K562 (cell line): ENCODE measurements around the gene DNAJC18. TPM values are rescaled to one million over a fixed set of nuclear protein-coding genes. Genes with fewer than 3 reads are reported as not detected.

ENCODE experiments used
- CBX2 ChIP-seq: fragments of 200-600 bp; sonication (generic); IDR thresholded peaks from one replicate; pipeline ENCODE4 v1.6.1; 2012; ENCODE audit warnings: mild to moderate bottlenecking, low read length, inconsistent platforms; ENCODE audit not compliant: insufficient read depth, poor library complexity, severe bottlenecking
- E2F5 ChIP-seq: sonication (generic); formaldehyde crosslinking; IDR thresholded peaks from 2 replicates; pipeline ENCODE4 v1.8.0; 2022; ENCODE audit warnings: mild to moderate bottlenecking, missing genetic modification reagents
- FOXM1 ChIP-seq, 2 experiments: fragments of 450-650 bp in 1 of 2; sonication (generic) in 1 of 2; formaldehyde crosslinking in 1 of 2; IDR thresholded peaks; 2 replicates each; pipeline versions ENCODE4 v1.6.1 to v1.9.0; 2017 to 2022; ENCODE audit warnings: low read depth in 2 of 2, mild to moderate bottlenecking in 2 of 2, missing genetic modification reagents in 1 of 2, moderate library complexity in 1 of 2
- HDAC3 ChIP-seq: fragments of 450-650 bp; IDR thresholded peaks from 2 replicates; pipeline ENCODE4 v1.6.1; 2018; ENCODE audit warnings: borderline replicate concordance, mild to moderate bottlenecking, moderate library complexity; ENCODE audit not compliant: partially characterized antibody
- HMBOX1 ChIP-seq: sonication (generic); IDR thresholded peaks from 2 replicates; pipeline ENCODE4 v1.6.1; 2016
- REST ChIP-seq, 2 experiments: fragments of 450-650 bp; formaldehyde crosslinking in 1 of 2; IDR thresholded peaks; 2 replicates each; pipeline versions ENCODE4 v1.4.0 to v1.6.1; 2014 to 2020; ENCODE audit warnings: mild to moderate bottlenecking in 2 of 2, borderline replicate concordance in 1 of 2, low read depth in 1 of 2
- SMAD2 ChIP-seq: fragments of 150-350 bp; IDR thresholded peaks from 2 replicates; pipeline ENCODE4 v1.6.1; 2014; ENCODE audit warnings: low read depth, mild to moderate bottlenecking, low read length
- TEAD2 ChIP-seq: fragments of 450-650 bp; IDR thresholded peaks from 2 replicates; pipeline ENCODE4 v1.6.1; 2016; ENCODE audit warnings: missing genetic modification characterization, control low read depth, missing compliant biosample characterization
- VEZF1 ChIP-seq: fragments of 200-800 bp; sonication (Bioruptor generic); IDR thresholded peaks from 2 replicates; pipeline ENCODE4 v1.6.1; 2017; ENCODE audit warnings: missing genetic modification characterization, missing compliant biosample characterization
- XRCC5 ChIP-seq: fragments of 200-400 bp; formaldehyde crosslinking; IDR thresholded peaks from 2 replicates; pipeline ENCODE4 v1.6.1; 2017; ENCODE audit warnings: low read depth, mild to moderate bottlenecking, low read length
- ZFP30 ChIP-seq: fragments of 250-450 bp; sonication (Bioruptor Pico); IDR thresholded peaks from 2 replicates; pipeline ENCODE4 v1.8.0; 2022; ENCODE audit warnings: moderate library complexity, mild to moderate bottlenecking, inconsistent platforms, borderline replicate concordance
- ZFP36 ChIP-seq: fragments of 150-350 bp; IDR thresholded peaks from 2 replicates; pipeline ENCODE4 v1.6.1; 2018; ENCODE audit warnings: low read length, low read depth; ENCODE audit not compliant: partially characterized antibody
- ZNF217 ChIP-seq: sonication (generic); formaldehyde crosslinking; IDR thresholded peaks from 2 replicates; pipeline ENCODE4 v1.8.0; 2022; ENCODE audit warnings: mild to moderate bottlenecking, missing genetic modification reagents
- ZNF668 ChIP-seq: fragments of 250-450 bp; sonication (Bioruptor Pico); IDR thresholded peaks from 2 replicates; pipeline ENCODE4 v1.8.0; 2022; ENCODE audit warnings: mild to moderate bottlenecking, inconsistent platforms
- polyA plus RNA-seq, 8 experiments: library from polyadenylated mRNA; depleted of rRNA in 4 of 8; stranded (reverse) in 5 of 8; unstranded in 3 of 8; fragments of >200 nt; fragmentation: Nextera tagmentation in 2 of 8; fragmentation: Illumina TruSeq in 1 of 8; extraction: Ambion mirVana in 2 of 8; extraction: Trizol in 1 of 8; gene quantifications; 2 replicates each; pipeline versions ENCODE4 v1.2.1 to v1.2.3, GENCODE V29; 2011 to 2014; ENCODE audit warnings: inconsistent platforms in 1 of 8, missing spikeins in 1 of 8
- total RNA-seq, 7 experiments: library from RNA; depleted of rRNA in 6 of 7; stranded (reverse); fragments of >200 nt in 6 of 7; fragmentation: Illumina TruSeq in 2 of 7; extraction: Trizol in 2 of 7; gene quantifications; 2 replicates each; pipeline versions ENCODE4 v1.2.1 to v1.2.3, GENCODE V29; 2011 to 2021; ENCODE audit warnings: low replicate concordance in 1 of 7

Gene DNAJC18
- total and polyA plus RNA-seq, 9 of the 15 experiments (the other 6 are each of a cell fraction or from before 2014, with no cell fraction given) = 1.5 to 13.3 (median 7.5) TPM

GRCh38 chr5:139482050-139482889 is 42.9 kb upstream of the DNAJC18 start, which contains the start of gene STING1 (continued):
- peak; percentile 71 for TF ChIP-seq VEZF1 (CRISPR knock-in tag)
- no peak for TF ChIP-seq HDAC3
- TF ChIP-seq CBX2 = no peak
- no peak for TF ChIP-seq HMBOX1
- no peak for TF ChIP-seq E2F5 (CRISPR knock-in tag)
- no peak for TF ChIP-seq XRCC5
- TF ChIP-seq FOXM1 (IDR thresholded peaks at IDR 0.05; ENCODE audit: low read depth) = no peak
- no peak for TF ChIP-seq FOXM1 (CRISPR knock-in tag; IDR thresholded peaks at IDR 0.05; ENCODE audit: low read depth)
- no peak for TF ChIP-seq ZFP30 (CRISPR knock-in tag)
- TF ChIP-seq ZNF217 (CRISPR knock-in tag) = no peak
- TF ChIP-seq ZNF668 = no peak
- no peak for TF ChIP-seq SMAD2
- TF ChIP-seq TEAD2 (tag) = 0 out of 2 replicates have a peak, but pooled peaks have one; percentile 49
- no peak for TF ChIP-seq ZFP36
- TF ChIP-seq REST (IDR thresholded peaks at IDR 0.05; ENCODE audit: borderline replicate concordance) = no peak
- TF ChIP-seq REST (CRISPR knock-in tag; IDR thresholded peaks at IDR 0.05; ENCODE audit: low read depth) = 0 out of 2 replicates have a peak, but pooled peaks have one; percentile 39
